ENCODE measurements around the gene GTF2IRD1.
"Not testable (repeated sequence)": the region's sequence is repeated elsewhere in the genome, so short reads cannot be mapped to it uniquely, and the experiment has no call there.

Gene GTF2IRD1

DNA sequence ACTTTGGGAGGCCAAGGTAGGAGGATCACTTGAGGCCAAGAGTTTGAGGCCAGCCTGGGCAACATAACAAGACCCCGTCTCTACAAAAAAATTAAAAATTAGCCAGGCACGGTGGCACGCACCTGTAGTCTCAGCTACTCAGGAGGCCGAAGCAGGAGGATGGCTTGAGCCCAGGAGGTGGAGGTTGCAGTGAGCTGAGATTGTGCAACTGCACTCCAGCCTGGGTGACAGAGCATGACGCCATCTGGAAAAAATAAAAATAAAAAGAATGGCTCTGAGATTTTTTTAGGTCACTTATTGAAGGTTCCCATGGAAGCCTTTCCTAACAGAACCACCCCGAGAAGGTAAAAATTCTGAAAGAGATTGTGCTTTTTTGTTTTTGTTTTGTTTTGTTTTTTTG is 109.9 kb downstream of the GTF2IRD1 start:
- not testable (repeated sequence) for H3K36me3 ChIP-seq (ENCODE audit: insufficient read depth, low read length); H3K4me1 ChIP-seq (ENCODE audit: control insufficient read depth, insufficient read depth, low read length, unreplicated experiment); H3K4me3 ChIP-seq (ENCODE audit: low read depth, low read length); H2AFZ ChIP-seq (ENCODE audit: low read length, unreplicated experiment); H3K27me3 ChIP-seq (ENCODE audit: insufficient read depth, low read length); H3K79me2 ChIP-seq (ENCODE audit: control insufficient read depth, insufficient read depth, low read length, unreplicated experiment); H3K27ac ChIP-seq (ENCODE audit: low read depth, low read length)

DNA sequence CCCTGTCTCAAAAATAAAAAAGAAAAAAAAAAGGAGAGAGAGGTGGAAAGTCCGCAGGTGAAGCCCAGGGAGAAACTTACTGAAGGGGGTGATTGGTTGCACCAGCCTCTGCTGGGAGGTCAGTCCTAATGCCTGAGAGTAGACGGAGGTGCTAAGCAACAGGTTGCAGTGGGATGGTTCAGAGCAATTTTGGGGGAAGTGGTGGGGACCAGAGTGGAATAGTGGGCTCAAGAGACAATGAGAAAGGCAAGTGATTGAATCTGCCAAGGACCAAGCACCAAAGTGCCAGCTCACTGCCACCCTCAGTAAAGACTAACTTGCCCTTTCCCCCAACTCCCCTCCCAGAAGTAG is 113.6 kb downstream of the GTF2IRD1 start:
- no peaks in the 10 kb centered on the region for H3K79me2 ChIP-seq (ENCODE audit: control insufficient read depth, insufficient read depth, low read length, unreplicated experiment)
- H3K27me3 ChIP-seq (ENCODE audit: insufficient read depth, low read length) = no peaks in the 10 kb centered on the region
- H3K27ac ChIP-seq (ENCODE audit: low read depth, low read length) = no peak overlapping the region
- H3K4me1 ChIP-seq (ENCODE audit: control insufficient read depth, insufficient read depth, low read length, unreplicated experiment) = peaks cover 10% of the 10 kb centered on the region
- H2AFZ ChIP-seq (ENCODE audit: low read length, unreplicated experiment) = no peak overlapping the region
- H3K4me3 ChIP-seq (ENCODE audit: low read depth, low read length) = no peak overlapping the region
- 0 out of 2 replicates have a peak, but pooled peaks cover 3% of the 10 kb centered on the region for H3K36me3 ChIP-seq (ENCODE audit: insufficient read depth, low read length)

DNA sequence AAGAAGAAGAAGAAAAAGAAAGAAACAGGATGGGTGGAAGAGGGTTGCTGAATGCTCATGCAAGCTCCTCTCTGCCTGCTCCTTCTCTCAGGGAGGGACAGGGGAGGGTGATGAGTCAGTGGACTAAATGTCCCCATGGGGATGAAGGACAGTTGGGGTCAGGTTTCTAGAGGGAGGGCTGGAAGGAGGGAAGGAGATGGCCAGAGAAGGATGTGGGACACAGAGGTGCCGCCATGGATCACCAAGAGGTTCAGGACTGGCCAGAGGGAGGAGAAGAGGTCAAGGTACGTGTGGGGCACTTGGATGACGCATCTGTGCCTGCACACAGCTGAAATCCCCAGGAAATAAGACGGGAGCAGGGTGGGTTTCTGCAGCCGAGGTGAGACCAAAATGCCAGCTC is 115.0 kb downstream of the GTF2IRD1 start:
- H3K79me2 ChIP-seq (ENCODE audit: control insufficient read depth, insufficient read depth, low read length, unreplicated experiment) = no peaks in the 10 kb centered on the region

DNA sequence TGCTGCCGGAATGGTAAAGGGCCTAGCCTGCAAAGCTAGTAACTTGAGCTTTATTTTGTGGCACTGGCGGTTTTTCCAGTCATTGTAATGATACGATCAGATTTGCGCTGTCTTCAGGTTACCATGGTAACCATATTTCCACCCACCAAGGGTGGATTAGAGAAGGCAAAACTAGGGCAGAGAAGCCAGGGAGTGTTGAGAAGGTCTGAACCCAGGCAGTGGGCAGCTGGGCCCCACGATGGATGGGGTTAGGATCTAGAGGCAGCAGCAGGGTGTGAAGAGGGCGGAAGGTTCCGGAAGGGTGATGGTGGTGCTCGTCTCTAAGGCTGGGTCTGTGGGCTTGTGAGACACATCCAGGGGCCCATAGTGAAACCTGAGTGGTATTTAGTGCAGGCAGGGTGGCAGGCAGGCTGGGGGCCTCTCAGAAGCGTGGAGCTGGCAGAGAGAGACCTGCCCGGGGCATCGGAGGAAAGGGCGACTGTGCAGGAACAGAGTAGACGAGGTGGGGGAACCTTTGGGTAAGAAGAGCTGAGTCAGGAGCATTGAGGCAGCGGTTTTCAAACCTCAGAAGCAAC is 115.9 kb downstream of the GTF2IRD1 start:
- Histone ChIP-seq H3K36me3 (ENCODE audit: insufficient read depth, low read length) (0 out of 2 replicates have a peak, but pooled peaks cover 3% of the 10 kb centered on the region), H3K4me3 (ENCODE audit: low read depth, low read length) (no peak overlapping the region), H3K27me3 (ENCODE audit: insufficient read depth, low read length) (no peaks in the 10 kb centered on the region), H2AFZ (ENCODE audit: low read length, unreplicated experiment) (no peak overlapping the region), H3K4me1 (ENCODE audit: control insufficient read depth, insufficient read depth, low read length, unreplicated experiment) (peaks cover 10% of the 10 kb centered on the region), H3K27ac (ENCODE audit: low read depth, low read length) (no peak overlapping the region), H3K79me2 (ENCODE audit: control insufficient read depth, insufficient read depth, low read length, unreplicated experiment) (no peaks in the 10 kb centered on the region)

More for the DNA sequence above, 115.0 kb downstream of the GTF2IRD1 start:
- peaks cover 10% of the 10 kb centered on the region for H3K4me1 ChIP-seq (ENCODE audit: control insufficient read depth, insufficient read depth, low read length, unreplicated experiment)
- H3K36me3 ChIP-seq (ENCODE audit: insufficient read depth, low read length) = 0 out of 2 replicates have a peak, but pooled peaks cover 3% of the 10 kb centered on the region
- no peak overlapping the region for H2AFZ ChIP-seq (ENCODE audit: low read length, unreplicated experiment)
- no peak overlapping the region for H3K4me3 ChIP-seq (ENCODE audit: low read depth, low read length)
- no peaks in the 10 kb centered on the region for H3K27me3 ChIP-seq (ENCODE audit: insufficient read depth, low read length)
- H3K27ac ChIP-seq (ENCODE audit: low read depth, low read length) = no peak overlapping the region

DNA sequence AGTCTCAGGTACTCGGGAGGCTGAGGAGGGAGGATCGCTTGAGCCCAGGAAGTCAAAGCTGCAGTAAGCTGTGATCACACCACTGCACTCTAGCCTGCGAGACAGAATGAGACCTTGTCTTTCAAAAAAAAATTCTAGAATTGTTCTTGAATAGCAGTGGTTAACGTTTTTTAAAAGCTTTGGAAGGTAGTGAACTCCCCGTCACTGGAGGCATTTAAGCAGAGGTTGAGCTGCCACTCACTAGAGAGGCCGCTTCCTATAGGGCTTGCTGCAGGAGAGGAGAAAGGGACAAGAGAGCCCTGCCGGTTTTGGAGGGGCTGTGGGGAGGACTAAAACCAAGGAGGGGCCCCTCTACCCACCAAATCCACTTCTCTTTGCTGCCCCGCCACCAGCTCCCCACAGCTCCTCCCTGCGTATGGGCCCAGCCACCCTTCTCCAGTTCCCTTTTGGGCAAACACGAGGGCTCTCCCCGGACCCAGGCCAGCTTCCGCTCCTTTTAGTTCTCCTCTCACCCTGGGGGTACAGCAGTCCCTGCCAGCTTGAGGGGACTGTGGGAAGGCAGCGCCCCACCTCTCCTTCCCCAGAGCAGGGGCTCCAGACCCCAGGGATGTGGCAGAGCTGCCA is 116.9 kb downstream of the GTF2IRD1 start:
- no peaks in the 10 kb centered on the region for H3K27me3 ChIP-seq (ENCODE audit: insufficient read depth, low read length)
- H2AFZ ChIP-seq (ENCODE audit: low read length, unreplicated experiment) = no peak overlapping the region
- H3K79me2 ChIP-seq (ENCODE audit: control insufficient read depth, insufficient read depth, low read length, unreplicated experiment) = no peaks in the 10 kb centered on the region
- no peak overlapping the region for H3K4me3 ChIP-seq (ENCODE audit: low read depth, low read length)
- H3K4me1 ChIP-seq (ENCODE audit: control insufficient read depth, insufficient read depth, low read length, unreplicated experiment) = peaks cover 14% of the 10 kb centered on the region
- H3K27ac ChIP-seq (ENCODE audit: low read depth, low read length) = no peak overlapping the region
- 0 out of 2 replicates have a peak, but pooled peaks cover 3% of the 10 kb centered on the region for H3K36me3 ChIP-seq (ENCODE audit: insufficient read depth, low read length)

DNA sequence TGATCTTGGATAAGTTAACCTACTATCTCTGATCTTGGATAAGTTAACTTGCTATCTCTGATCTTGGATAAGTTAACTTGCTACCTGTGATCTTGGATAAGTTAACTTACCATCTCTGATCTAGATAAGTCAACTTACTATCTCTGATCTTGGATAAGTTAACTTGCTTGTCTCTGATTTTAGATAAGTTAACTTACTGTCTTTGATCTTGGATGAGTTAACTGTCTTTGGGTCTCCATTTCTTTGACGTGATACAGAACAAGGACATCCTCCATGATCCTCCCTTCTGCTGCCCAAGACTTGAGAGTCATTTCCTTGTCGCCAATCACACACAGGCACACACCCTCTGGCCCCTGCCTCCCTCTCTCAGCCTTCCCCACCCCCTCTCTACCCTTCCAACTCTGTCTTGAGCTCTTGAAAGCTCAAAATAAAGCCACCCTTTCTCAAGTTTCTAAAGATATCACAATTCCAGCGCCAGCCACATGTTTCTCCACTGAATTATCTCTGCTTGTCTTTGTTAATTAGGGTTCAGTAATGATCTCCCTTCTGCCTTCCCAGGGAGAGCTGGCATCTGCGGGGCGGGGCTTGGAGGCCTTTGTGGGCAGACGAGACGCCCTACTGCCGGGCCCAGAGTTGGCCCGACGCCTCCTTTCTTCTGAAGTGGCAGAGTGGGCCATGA is 118.7 kb downstream of the GTF2IRD1 start:
- Histone ChIP-seq H2AFZ (ENCODE audit: low read length, unreplicated experiment) (no peak overlapping the region), H3K4me1 (ENCODE audit: control insufficient read depth, insufficient read depth, low read length, unreplicated experiment) (peaks cover 14% of the 10 kb centered on the region)

DNA sequence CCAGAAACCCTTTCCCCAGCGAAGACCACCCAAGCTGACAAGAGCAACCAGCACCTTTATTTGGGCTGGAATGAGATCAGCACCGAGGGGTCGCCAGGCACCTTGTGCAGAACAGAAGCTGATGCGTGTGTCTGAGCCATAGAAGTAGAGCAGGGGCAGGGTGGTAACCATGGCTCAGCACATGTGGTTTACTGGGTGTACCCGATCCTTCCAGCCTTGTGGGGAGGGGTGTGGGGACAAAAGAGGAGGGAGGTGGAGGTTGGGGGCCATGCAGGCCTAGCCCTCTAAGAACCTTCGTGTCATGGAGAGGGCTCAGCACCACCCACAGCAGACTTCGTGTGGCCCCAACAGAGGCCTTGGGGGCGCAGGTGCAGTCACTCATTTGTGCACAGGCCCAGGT is 119.8 kb downstream of the GTF2IRD1 start:
- H2AFZ ChIP-seq (ENCODE audit: low read length, unreplicated experiment) = no peak overlapping the region
- H3K79me2 ChIP-seq (ENCODE audit: control insufficient read depth, insufficient read depth, low read length, unreplicated experiment) = no peaks in the 10 kb centered on the region
- no peak overlapping the region for H3K4me3 ChIP-seq (ENCODE audit: low read depth, low read length)
- no peaks in the 10 kb centered on the region for H3K27me3 ChIP-seq (ENCODE audit: insufficient read depth, low read length)
- H3K27ac ChIP-seq (ENCODE audit: low read depth, low read length) = no peak overlapping the region
- no peaks in the 10 kb centered on the region for H3K36me3 ChIP-seq (ENCODE audit: insufficient read depth, low read length)
- H3K4me1 ChIP-seq (ENCODE audit: control insufficient read depth, insufficient read depth, low read length, unreplicated experiment) = peaks cover 12% of the 10 kb centered on the region

More for the DNA sequence above, 118.7 kb downstream of the GTF2IRD1 start:
- no peaks in the 10 kb centered on the region for H3K79me2 ChIP-seq (ENCODE audit: control insufficient read depth, insufficient read depth, low read length, unreplicated experiment)
- no peak overlapping the region for H3K27ac ChIP-seq (ENCODE audit: low read depth, low read length)
- no peaks in the 10 kb centered on the region for H3K27me3 ChIP-seq (ENCODE audit: insufficient read depth, low read length)
- no peak overlapping the region for H3K4me3 ChIP-seq (ENCODE audit: low read depth, low read length)
- H3K36me3 ChIP-seq (ENCODE audit: insufficient read depth, low read length) = no peaks in the 10 kb centered on the region

DNA sequence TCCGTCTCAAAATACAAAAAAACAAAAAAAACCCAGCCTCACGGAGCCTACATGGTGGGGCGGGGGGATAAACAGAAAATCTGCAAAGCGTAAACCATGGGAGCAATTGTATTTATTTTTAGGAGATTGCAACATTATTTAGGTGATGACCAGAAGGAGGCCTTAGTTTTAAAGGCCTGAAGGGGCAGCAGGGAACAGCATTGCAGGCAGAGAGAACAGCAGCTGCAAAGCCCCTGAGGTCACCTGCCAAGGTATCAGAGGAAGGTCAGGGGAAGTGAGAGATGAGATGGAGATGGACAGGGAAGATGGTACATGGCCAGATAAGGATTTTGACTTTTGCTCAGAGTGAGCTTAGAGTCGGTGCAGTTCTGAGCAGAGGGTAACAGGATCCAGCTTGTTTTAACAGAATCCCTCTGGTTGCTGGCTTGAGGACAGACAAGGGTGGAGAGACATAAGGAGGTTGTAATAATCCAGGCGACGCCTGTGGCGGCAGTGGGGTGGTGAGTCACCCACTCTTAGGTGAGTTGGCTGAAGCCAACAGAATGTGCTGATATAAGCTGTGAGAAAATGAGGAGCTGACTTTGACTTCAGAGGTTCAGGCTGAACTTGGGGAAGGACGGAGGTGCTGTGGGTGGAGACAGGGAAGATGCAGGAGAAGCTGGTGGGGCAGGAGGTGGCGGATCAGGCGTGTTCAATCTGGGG is 121.5 kb downstream of the GTF2IRD1 start:
- Histone ChIP-seq H3K27ac (ENCODE audit: low read depth, low read length) (no peak overlapping the region; the same call in 1 of the 2 replicates), H3K4me3 (ENCODE audit: low read depth, low read length) (no peak overlapping the region)

DNA sequence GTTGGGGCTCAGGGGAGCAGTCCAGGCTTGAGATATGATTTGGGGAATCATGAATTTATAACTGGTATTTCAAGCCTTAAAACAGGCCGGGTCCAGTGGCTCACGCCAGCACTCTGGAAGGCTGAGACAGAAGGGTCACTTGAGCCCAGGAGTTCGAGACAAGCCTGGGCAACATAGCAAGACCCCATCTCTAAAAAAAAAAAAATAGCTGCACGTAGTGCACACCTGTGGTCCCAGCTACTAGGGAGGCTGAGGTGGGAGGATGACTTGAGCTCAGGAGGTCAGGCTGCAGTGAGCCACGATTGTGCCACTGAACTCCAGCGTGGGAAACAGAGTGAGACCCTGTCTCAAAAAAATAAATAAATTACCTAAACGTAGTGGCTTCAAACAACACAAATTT is 122.1 kb downstream of the GTF2IRD1 start:
- Histone ChIP-seq H3K27ac (ENCODE audit: low read depth, low read length) (no peak overlapping the region), H3K79me2 (ENCODE audit: control insufficient read depth, insufficient read depth, low read length, unreplicated experiment) (no peaks in the 10 kb centered on the region)

More for the DNA sequence above, 121.5 kb downstream of the GTF2IRD1 start:
- no peaks in the 10 kb centered on the region for H3K36me3 ChIP-seq (ENCODE audit: insufficient read depth, low read length)
- peaks cover 10% of the 10 kb centered on the region for H3K4me1 ChIP-seq (ENCODE audit: control insufficient read depth, insufficient read depth, low read length, unreplicated experiment)
- no peak overlapping the region for H2AFZ ChIP-seq (ENCODE audit: low read length, unreplicated experiment)
- no peaks in the 10 kb centered on the region for H3K79me2 ChIP-seq (ENCODE audit: control insufficient read depth, insufficient read depth, low read length, unreplicated experiment)
- H3K27me3 ChIP-seq (ENCODE audit: insufficient read depth, low read length) = no peaks in the 10 kb centered on the region

DNA sequence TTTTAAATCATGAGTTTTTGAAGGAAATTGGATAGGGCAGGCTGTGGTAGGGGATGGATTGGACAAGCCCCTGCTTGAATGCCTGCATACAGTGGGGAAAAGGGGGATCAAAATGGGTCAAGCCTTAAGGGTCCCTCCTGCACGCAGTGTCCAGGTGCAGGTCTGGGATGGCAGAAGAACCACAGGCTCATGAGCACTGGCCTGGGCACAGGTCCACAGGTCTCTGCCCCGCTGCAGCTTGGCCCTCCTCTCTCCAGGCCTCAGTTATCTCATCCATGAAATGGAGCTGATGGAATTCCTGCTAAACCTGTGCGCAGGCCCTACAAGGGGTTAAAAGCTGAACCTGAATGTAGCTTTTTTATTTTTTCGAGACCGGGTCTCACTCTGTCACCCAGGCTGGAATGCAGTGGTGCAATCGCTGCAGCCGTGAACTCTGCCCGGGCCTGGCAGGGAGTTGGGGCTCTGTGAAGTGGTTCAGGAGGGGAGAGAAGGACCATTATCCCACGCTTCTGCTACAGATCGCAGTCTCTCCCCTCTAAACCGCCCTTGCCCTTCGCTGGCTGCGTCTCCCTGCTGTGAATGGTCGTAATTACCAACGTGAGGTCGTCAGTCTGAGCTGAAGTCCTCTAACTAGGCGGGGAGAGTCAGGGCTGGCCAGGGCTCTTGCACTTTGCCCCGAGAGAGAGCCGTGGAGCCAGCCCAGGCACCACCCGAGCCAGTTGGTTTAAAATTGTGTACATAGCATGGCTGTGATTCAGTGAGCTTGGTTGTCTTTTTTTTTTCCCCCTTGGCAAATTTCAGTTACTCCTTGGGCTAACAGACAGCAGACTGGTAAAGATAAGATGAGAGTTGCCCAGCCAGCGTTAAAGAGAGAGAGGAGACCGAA is 126.3 kb downstream of the GTF2IRD1 start:
- Histone ChIP-seq H3K4me3 (ENCODE audit: low read depth, low read length) (peak overlapping the region; percentile 44; the same call in 1 of the 2 replicates), H3K27ac (ENCODE audit: low read depth, low read length) (peak overlapping the region; percentile 58), H2AFZ (ENCODE audit: low read length, unreplicated experiment) (peak overlapping the region; percentile 43), H3K4me1 (ENCODE audit: control insufficient read depth, insufficient read depth, low read length, unreplicated experiment) (peaks cover 16% of the 10 kb centered on the region), H3K36me3 (ENCODE audit: insufficient read depth, low read length) (no peaks in the 10 kb centered on the region), H3K79me2 (ENCODE audit: control insufficient read depth, insufficient read depth, low read length, unreplicated experiment) (no peaks in the 10 kb centered on the region), H3K27me3 (ENCODE audit: insufficient read depth, low read length) (no peaks in the 10 kb centered on the region)

More for the DNA sequence above, 122.1 kb downstream of the GTF2IRD1 start:
- H2AFZ ChIP-seq (ENCODE audit: low read length, unreplicated experiment) = no peak overlapping the region
- H3K4me1 ChIP-seq (ENCODE audit: control insufficient read depth, insufficient read depth, low read length, unreplicated experiment) = peaks cover 16% of the 10 kb centered on the region
- no peaks in the 10 kb centered on the region for H3K27me3 ChIP-seq (ENCODE audit: insufficient read depth, low read length)
- no peak overlapping the region for H3K4me3 ChIP-seq (ENCODE audit: low read depth, low read length)
- H3K36me3 ChIP-seq (ENCODE audit: insufficient read depth, low read length) = no peaks in the 10 kb centered on the region

All from ACC112 (cell line).